Parathyroid adenoma (tissue), 2 donors: ENCODE data around the gene ASIC2.

Experiments used
- H2AFZ ChIP-seq: fragments of 300-600 bp; sonication (generic); one replicate; pipeline ENCODE4 v1.7.0; 2017; ENCODE audit warnings: antibody characterized with exemption, mild to moderate bottlenecking
- H3K27ac ChIP-seq: fragments of 300-600 bp; sonication (generic); one replicate; pipeline ENCODE4 v1.7.0; 2017
- H3K27me3 ChIP-seq: fragments of 300-600 bp; sonication (generic); one replicate; pipeline ENCODE4 v1.7.0; 2017; ENCODE audit warnings: low read length; ENCODE audit not compliant: control insufficient read depth, insufficient read depth
- H3K36me3 ChIP-seq: fragments of 300-600 bp; sonication (generic); one replicate; pipeline ENCODE4 v1.7.0; 2017; ENCODE audit warnings: low read length; ENCODE audit not compliant: control insufficient read depth, insufficient read depth
- H3K4me1 ChIP-seq: fragments of 300-600 bp; sonication (generic); one replicate; pipeline ENCODE4 v1.7.0; 2017; ENCODE audit warnings: control low read depth
- H3K4me2 ChIP-seq: fragments of 300-600 bp; sonication (generic); one replicate; pipeline ENCODE4 v1.7.0; 2017; ENCODE audit warnings: low read length
- H3K4me3 ChIP-seq: fragments of 300-600 bp; sonication (generic); one replicate; pipeline ENCODE4 v1.7.0; 2017; ENCODE audit warnings: low read depth, low read length
- H3K79me2 ChIP-seq: fragments of 300-600 bp; sonication (generic); one replicate; pipeline ENCODE4 v1.7.0; 2017; ENCODE audit warnings: control low read depth
- H3K9ac ChIP-seq: fragments of 300-600 bp; sonication (generic); one replicate; pipeline ENCODE4 v1.7.0; 2017; ENCODE audit warnings: mild to moderate bottlenecking
- H3K9me3 ChIP-seq: fragments of 300-600 bp; sonication (generic); one replicate; pipeline ENCODE4 v1.7.0; 2017; ENCODE audit warnings: low read length; ENCODE audit not compliant: control insufficient read depth
- TF ChIP-seq, protein P1 (sequence below): fragments of 300-600 bp; sonication (generic); IDR thresholded peaks from one replicate; pipeline ENCODE4 v1.7.0; 2017; ENCODE audit warnings: antibody characterized with exemption, mild to moderate bottlenecking
- donor health status: primary hyperparathyroidism.

Gene ASIC2

DNA sequence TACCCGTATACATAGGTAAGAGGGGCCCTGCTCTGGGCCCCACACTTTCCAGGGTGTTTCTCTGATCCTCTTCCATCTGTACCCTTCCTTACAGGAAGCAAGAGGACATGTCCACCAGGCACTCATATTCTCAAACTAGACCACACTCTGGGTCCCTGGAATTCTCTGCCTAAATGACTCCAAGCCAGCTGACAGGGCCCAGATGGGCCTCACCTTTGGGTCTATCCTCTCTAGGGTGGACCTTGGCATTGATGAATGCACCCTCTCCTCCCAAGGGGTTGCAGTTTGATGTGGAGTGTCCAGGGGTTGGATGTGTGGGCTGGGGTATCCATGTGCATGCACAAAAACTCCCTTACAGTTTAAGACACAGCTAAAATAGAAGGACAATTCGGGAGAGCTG is 95.8 kb downstream of the ASIC2 start:
- Histone ChIP-seq H3K27me3 (no peaks in the 10 kb centered on the region), H3K4me1 (no peaks in the 10 kb centered on the region), H3K36me3 (no peaks in the 10 kb centered on the region), H3K4me3 (no peak overlapping the region), H3K9me3 (no peaks in the 10 kb centered on the region), H3K27ac (no peak overlapping the region), H2AFZ (no peak overlapping the region), H3K9ac (no peak overlapping the region), H3K4me2 (no peak overlapping the region), H3K79me2 (no peaks in the 10 kb centered on the region)
- TF ChIP-seq, protein P1, sequence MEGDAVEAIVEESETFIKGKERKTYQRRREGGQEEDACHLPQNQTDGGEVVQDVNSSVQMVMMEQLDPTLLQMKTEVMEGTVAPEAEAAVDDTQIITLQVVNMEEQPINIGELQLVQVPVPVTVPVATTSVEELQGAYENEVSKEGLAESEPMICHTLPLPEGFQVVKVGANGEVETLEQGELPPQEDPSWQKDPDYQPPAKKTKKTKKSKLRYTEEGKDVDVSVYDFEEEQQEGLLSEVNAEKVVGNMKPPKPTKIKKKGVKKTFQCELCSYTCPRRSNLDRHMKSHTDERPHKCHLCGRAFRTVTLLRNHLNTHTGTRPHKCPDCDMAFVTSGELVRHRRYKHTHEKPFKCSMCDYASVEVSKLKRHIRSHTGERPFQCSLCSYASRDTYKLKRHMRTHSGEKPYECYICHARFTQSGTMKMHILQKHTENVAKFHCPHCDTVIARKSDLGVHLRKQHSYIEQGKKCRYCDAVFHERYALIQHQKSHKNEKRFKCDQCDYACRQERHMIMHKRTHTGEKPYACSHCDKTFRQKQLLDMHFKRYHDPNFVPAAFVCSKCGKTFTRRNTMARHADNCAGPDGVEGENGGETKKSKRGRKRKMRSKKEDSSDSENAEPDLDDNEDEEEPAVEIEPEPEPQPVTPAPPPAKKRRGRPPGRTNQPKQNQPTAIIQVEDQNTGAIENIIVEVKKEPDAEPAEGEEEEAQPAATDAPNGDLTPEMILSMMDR: no peak

DNA sequence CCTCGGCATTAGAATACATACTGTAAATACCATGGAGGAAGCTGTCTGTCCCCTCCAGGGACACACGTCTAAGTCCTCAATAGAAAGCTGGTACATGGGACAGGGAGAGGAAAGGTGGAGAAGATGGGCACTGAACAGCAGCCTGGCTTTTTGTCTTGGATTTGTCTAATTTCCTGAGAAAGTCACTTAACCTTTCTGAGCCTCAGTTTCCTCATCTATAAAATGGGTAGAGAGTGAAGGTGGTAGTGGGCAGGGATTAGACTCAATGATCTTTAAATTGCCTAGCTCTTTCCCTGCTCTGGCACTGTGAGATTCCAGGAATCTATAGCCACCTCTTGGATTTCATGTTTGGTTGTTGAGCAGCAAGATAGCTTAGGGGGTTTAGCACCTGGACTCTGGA is 96.2 kb downstream of the ASIC2 start:
- Histone ChIP-seq H3K4me1 (no peaks in the 10 kb centered on the region), H3K9me3 (no peaks in the 10 kb centered on the region), H3K79me2 (no peaks in the 10 kb centered on the region), H3K4me3 (no peak overlapping the region), H2AFZ (no peak overlapping the region), H3K9ac (no peak overlapping the region), H3K4me2 (no peak overlapping the region), H3K36me3 (no peaks in the 10 kb centered on the region), H3K27me3 (no peaks in the 10 kb centered on the region), H3K27ac (no peak overlapping the region)
- TF ChIP-seq, protein P1: no peak

DNA sequence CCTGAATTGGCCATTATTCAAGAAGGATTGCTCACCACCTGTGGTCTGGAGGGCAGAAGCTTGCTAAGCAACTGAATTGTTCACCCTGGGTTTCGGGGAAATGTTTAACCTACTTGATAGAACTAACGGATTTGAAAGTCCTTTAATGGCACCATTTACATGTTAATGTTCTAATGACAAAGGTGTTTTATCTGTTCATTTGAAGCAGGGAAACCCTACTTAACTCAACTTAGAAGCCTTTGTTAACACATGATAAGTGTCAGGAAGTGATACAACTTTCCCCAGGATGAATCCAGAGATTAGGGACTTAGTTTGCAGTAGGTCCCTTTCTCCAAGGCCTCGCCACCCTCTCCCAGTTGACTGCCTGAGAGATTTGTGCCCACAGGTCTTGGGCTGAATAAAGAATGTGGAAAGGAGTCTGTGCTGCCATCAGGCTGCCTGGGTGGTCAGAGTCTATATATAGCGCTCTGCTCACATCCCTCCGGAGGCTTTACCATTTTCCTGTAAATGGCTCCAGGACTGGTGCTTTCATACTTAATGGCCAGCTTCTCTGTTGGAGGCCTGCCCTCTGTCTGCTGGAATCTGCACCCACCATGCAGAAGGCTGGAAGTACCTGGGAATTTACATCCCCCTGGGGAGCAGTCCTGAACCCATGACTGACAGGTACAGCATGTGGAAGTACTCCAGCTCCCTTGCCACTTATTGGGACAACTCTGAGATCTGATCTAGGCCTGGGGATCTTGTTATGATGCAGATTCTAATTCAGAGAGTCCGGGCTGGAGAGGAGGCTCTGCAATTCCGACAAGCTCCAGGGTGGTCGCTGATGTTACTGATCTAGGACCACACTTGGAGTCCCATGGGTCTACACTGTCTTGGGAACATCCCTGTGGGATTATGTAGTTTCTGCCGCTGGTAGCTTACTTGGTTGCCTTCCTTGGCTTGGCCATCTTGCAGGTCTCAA is 99.9 kb downstream of the ASIC2 start:
- Histone ChIP-seq H3K9ac (no peak overlapping the region), H3K9me3 (no peaks in the 10 kb centered on the region), H3K79me2 (no peaks in the 10 kb centered on the region), H3K27ac (no peak overlapping the region), H2AFZ (no peak overlapping the region), H3K4me3 (no peak overlapping the region), H3K4me2 (no peak overlapping the region), H3K27me3 (no peaks in the 10 kb centered on the region), H3K36me3 (no peaks in the 10 kb centered on the region), H3K4me1 (no peaks in the 10 kb centered on the region)
- TF ChIP-seq, protein P1: no peak

DNA sequence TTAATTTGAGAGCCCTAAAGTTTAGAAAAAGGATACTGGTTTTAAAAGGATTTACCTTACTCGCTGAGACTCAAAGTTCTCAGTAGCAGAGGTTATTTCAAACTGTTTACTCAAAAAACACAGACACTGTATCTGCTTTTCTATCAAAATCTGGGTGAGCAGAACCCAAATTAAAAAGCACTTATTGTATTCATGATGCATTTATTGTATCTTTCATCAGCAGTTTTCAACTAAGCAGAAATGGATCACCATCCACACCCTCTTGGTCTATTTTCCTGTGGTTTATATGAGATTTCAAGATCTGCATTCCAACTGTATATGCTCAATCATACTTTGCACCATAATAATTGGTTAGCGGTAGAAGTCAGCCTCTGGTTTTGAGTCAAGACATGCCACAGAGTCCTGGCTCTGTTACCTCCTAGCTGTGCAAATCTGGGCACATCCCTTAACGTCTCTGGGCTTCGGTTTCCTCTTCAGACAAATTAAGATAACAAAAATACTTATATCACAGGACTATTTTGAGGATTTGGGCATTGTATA is 109.5 kb downstream of the ASIC2 start:
- TF ChIP-seq, protein P1: no peak
- Histone ChIP-seq H2AFZ (no peak overlapping the region), H3K4me2 (no peak overlapping the region), H3K4me1 (no peaks in the 10 kb centered on the region), H3K9ac (no peak overlapping the region), H3K4me3 (no peak overlapping the region), H3K79me2 (no peaks in the 10 kb centered on the region), H3K27ac (no peak overlapping the region), H3K27me3 (peaks cover 2% of the 10 kb centered on the region), H3K9me3 (no peaks in the 10 kb centered on the region), H3K36me3 (no peaks in the 10 kb centered on the region)
